Measurements from ENCODE around the gene CIB1.

DNA sequence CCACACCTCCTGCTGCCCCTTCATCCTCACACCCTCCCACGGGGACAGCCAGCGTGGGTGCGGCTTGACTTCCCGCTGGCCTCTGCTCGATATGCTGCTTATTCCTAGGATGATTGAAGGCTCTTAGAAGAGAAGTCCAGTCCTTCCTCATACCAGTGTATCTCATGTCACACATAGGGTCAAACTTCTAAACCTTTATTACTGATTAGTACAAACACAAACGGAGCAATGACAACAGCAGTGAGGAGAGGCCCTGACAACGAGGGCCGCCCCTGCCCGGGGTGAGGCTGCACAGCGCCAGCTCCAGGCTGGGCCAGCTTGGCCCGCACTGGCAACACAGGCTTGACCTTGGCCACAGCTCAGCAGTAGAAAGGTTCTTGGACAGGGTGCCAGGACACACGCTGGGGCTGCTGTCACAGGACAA lies 3.7 kb downstream of the CIB1 start:
- no peak for TF ChIP-seq YY1 (IDR thresholded peaks at IDR 0.05; ENCODE audit: low read depth)
- TF ChIP-seq, protein P1, sequence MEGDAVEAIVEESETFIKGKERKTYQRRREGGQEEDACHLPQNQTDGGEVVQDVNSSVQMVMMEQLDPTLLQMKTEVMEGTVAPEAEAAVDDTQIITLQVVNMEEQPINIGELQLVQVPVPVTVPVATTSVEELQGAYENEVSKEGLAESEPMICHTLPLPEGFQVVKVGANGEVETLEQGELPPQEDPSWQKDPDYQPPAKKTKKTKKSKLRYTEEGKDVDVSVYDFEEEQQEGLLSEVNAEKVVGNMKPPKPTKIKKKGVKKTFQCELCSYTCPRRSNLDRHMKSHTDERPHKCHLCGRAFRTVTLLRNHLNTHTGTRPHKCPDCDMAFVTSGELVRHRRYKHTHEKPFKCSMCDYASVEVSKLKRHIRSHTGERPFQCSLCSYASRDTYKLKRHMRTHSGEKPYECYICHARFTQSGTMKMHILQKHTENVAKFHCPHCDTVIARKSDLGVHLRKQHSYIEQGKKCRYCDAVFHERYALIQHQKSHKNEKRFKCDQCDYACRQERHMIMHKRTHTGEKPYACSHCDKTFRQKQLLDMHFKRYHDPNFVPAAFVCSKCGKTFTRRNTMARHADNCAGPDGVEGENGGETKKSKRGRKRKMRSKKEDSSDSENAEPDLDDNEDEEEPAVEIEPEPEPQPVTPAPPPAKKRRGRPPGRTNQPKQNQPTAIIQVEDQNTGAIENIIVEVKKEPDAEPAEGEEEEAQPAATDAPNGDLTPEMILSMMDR (IDR thresholded peaks at IDR 0.05), result no peak
- TF ChIP-seq MXI1 (IDR thresholded peaks at IDR 0.05; ENCODE audit: low read depth, low read length), result no peak
- no peak for TF ChIP-seq EP300 (IDR thresholded peaks at IDR 0.05; ENCODE audit: borderline replicate concordance in 1 of 2, low read depth in 1 of 2, low read length in 1 of 2)
- no peak for TF ChIP-seq POLR2AphosphoS5 (IDR thresholded peaks at IDR 0.05; ENCODE audit: low read depth, low read length)
- TF ChIP-seq RFX5 (IDR thresholded peaks at IDR 0.05; ENCODE audit: low read length), result no peak
- TF ChIP-seq, protein P2, sequence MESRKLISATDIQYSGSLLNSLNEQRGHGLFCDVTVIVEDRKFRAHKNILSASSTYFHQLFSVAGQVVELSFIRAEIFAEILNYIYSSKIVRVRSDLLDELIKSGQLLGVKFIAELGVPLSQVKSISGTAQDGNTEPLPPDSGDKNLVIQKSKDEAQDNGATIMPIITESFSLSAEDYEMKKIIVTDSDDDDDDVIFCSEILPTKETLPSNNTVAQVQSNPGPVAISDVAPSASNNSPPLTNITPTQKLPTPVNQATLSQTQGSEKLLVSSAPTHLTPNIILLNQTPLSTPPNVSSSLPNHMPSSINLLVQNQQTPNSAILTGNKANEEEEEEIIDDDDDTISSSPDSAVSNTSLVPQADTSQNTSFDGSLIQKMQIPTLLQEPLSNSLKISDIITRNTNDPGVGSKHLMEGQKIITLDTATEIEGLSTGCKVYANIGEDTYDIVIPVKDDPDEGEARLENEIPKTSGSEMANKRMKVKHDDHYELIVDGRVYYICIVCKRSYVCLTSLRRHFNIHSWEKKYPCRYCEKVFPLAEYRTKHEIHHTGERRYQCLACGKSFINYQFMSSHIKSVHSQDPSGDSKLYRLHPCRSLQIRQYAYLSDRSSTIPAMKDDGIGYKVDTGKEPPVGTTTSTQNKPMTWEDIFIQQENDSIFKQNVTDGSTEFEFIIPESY (IDR thresholded peaks at IDR 0.05; ENCODE audit: borderline replicate concordance, low read depth), result no peak
- TF ChIP-seq CHD2 (IDR thresholded peaks at IDR 0.05; ENCODE audit: low read length, partially characterized antibody), result no peak
- no peak for TF ChIP-seq FOXM1 (IDR thresholded peaks at IDR 0.05; ENCODE audit: low read depth)
- no peak for TF ChIP-seq ELF1 (IDR thresholded peaks at IDR 0.05)
- TF ChIP-seq, protein P3, sequence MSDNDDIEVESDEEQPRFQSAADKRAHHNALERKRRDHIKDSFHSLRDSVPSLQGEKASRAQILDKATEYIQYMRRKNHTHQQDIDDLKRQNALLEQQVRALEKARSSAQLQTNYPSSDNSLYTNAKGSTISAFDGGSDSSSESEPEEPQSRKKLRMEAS (IDR thresholded peaks at IDR 0.05; ENCODE audit: low read depth), result no peak

All from SK-N-SH (cell line).